GM12892 (cell line): Measurements from ENCODE around the gene MED15.

Source experiments
- POLR2A ChIP-seq: IDR thresholded peaks from 2 replicates; pipeline ENCODE4 v1.6.1; 2011; ENCODE audit warnings: low read depth, low read length, control low read depth
- POLR2AphosphoS5 ChIP-seq: IDR thresholded peaks from 2 replicates; pipeline ENCODE4 v1.6.1; 2011; ENCODE audit warnings: low read depth, low read length, control low read depth
- TAF1 ChIP-seq: IDR thresholded peaks from 2 replicates; pipeline ENCODE4 v1.6.1; 2011; ENCODE audit warnings: low read depth, mild to moderate bottlenecking, control low read depth, low read length, borderline replicate concordance

DNA sequence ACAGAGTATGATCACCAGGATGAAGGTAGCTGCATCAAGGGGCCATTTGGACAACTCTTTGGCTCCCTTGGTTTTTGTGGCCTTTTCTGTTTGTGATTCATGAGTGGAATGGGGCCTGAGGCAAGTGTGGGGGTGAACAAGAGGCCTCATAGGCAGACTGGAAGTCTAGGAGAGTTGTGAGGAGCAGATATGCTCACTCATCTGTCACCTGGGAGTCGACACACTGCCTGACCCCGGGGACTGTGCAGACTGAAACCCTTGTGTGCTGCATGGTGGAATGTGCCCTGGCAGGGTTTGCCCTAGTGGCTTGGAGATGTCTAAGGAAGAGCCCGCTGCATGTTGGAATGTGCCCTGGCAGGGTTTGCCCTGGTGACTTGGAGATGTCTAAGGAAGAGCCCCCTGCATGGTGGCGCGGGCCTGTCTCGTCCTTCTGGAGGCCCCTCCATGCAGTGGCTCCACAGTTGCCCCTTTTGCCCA lies 60.0 kb downstream of the MED15 start:
- TF ChIP-seq TAF1 (no peak), POLR2A (no peak), POLR2AphosphoS5 (no peak)
